Endothelial cell of umbilical vein (primary cell): ENCODE measurements around the gene MRPL21. TPM values are rescaled to one million over a fixed set of nuclear protein-coding genes. Genes with fewer than 3 reads are reported as not detected.

ENCODE experiments used
- BruUV-seq: library from RNA; stranded (reverse); fragments of 400-500 nt; replicated peaks from 2 replicates; lab custom pipeline; 2021; lab: Mats Ljungman, UMichigan
- CTCF ChIA-PET: fragments of 300-600, 350-600 bp; sonication (Branson Sonifier 250); formaldehyde crosslinking; loops from one replicate; lab custom pipeline; 2021; ENCODE audit warnings: antibody characterized with exemption, inconsistent platforms; lab: Charles Lee
- POLR2A ChIA-PET: fragments of 300-600, 350-600 bp; sonication (Branson Sonifier 250); formaldehyde crosslinking; loops from one replicate; lab custom pipeline; 2021; ENCODE audit warnings: antibody characterized with exemption, inconsistent platforms; lab: Charles Lee
- DNase-seq: peaks from one replicate; pipeline ENCODE4 v3.0.0-alpha.2; 2011; ENCODE audit warnings: low read depth, low spot score
- FAIRE-seq: peaks from 2 replicates; lab custom pipeline; 2011; peaks lifted over from hg19 to GRCh38; lab: Jason Lieb, UNC
- H2AFZ ChIP-seq: 2 replicates; pipeline ENCODE4 v1.6.0; 2012; ENCODE audit warnings: low read depth, low read length, control low read depth, inconsistent platforms
- H3K27ac ChIP-seq: 2 replicates; pipeline ENCODE4 v1.5.1; 2011; ENCODE audit warnings: low read depth, mild to moderate bottlenecking, control low read depth, low read length, moderate library complexity; ENCODE audit not compliant: insufficient read depth
- H3K27me3 ChIP-seq, 2 experiments: 2 replicates each; pipeline versions ENCODE4 v1.6.0 to v1.6.1; 2011; ENCODE audit warnings: low read length in 2 of 2, mixed read lengths in 1 of 2; ENCODE audit not compliant: control insufficient read depth in 2 of 2, insufficient read depth in 2 of 2
- H3K36me3 ChIP-seq, 2 experiments: 2 replicates in 1 of 2; 3 replicates in 1 of 2; pipeline ENCODE4 v1.5.1; 2011; ENCODE audit warnings: low read length in 2 of 2, mild to moderate bottlenecking in 1 of 2, moderate library complexity in 1 of 2; ENCODE audit not compliant: control insufficient read depth in 2 of 2, insufficient read depth in 2 of 2; ENCODE audit errors: extremely low read depth in 1 of 2
- H3K4me1 ChIP-seq: 3 replicates; pipeline ENCODE4 v1.5.1; 2011; ENCODE audit warnings: mild to moderate bottlenecking, low read length; ENCODE audit not compliant: control insufficient read depth, insufficient read depth; ENCODE audit errors: extremely low read depth
- H3K4me2 ChIP-seq: 2 replicates; pipeline ENCODE4 v1.6.1; 2011; ENCODE audit warnings: low read length, control low read depth, mixed read lengths; ENCODE audit not compliant: insufficient read depth
- H3K4me3 ChIP-seq, 3 experiments: fragments of 200-600 bp in 1 of 3; sonication (generic), shearing (Covaris generic) in 1 of 3; replicated peaks in 1 of 3; 2 replicates each; pipeline ENCODE4 v1.5.1; 2011 to 2016; ENCODE audit warnings: control low read depth in 3 of 3, low read length in 3 of 3, mild to moderate bottlenecking in 2 of 3, inconsistent platforms in 1 of 3, low read depth in 1 of 3, moderate library complexity in 1 of 3; ENCODE audit not compliant: insufficient read depth in 1 of 3
- H3K79me2 ChIP-seq: 2 replicates; pipeline ENCODE4 v1.6.0; 2012; ENCODE audit warnings: low read length, inconsistent platforms; ENCODE audit not compliant: control insufficient read depth, insufficient read depth
- H3K9ac ChIP-seq: replicated peaks from 2 replicates; pipeline ENCODE3; 2011; ENCODE audit warnings: low read length, control low read depth; ENCODE audit not compliant: insufficient read depth; ENCODE audit errors: extremely low read depth
- H3K9me1 ChIP-seq: replicated peaks from 3 replicates; pipeline ENCODE4 v1.6.0; 2011; ENCODE audit warnings: mild to moderate bottlenecking, low read length; ENCODE audit not compliant: control insufficient read depth, insufficient read depth; ENCODE audit errors: extremely low read depth
- H3K9me3 ChIP-seq: replicated peaks from 2 replicates; pipeline ENCODE4 v1.5.1; 2012; ENCODE audit warnings: low read length, inconsistent platforms; ENCODE audit not compliant: control insufficient read depth, insufficient read depth
- H4K20me1 ChIP-seq: replicated peaks from 2 replicates; pipeline ENCODE3; 2011; ENCODE audit warnings: mild to moderate bottlenecking, low read length; ENCODE audit not compliant: control insufficient read depth, insufficient read depth; ENCODE audit errors: extremely low read depth
- EZH2 ChIP-seq: IDR thresholded peaks from 2 replicates; pipeline ENCODE4 v1.6.1; 2012; ENCODE audit warnings: borderline replicate concordance, low read depth, mild to moderate bottlenecking, moderate library complexity, low read length, inconsistent platforms; ENCODE audit not compliant: severe bottlenecking
- FOS ChIP-seq: IDR thresholded peaks from 2 replicates; pipeline ENCODE4 v1.6.1; 2011; ENCODE audit warnings: mild to moderate bottlenecking, low read length, moderate library complexity, borderline replicate concordance; ENCODE audit not compliant: insufficient read depth
- GATA2 ChIP-seq: IDR thresholded peaks from 2 replicates; pipeline ENCODE4 v1.7.0; 2011; ENCODE audit warnings: low read depth, mild to moderate bottlenecking, moderate library complexity, mixed read lengths, low read length; ENCODE audit not compliant: insufficient read length, insufficient read depth
- JUN ChIP-seq: IDR thresholded peaks from 2 replicates; pipeline ENCODE4 v1.6.1; 2011; ENCODE audit warnings: borderline replicate concordance, low read depth; ENCODE audit not compliant: insufficient read length, insufficient read depth
- MYC ChIP-seq: IDR thresholded peaks from one replicate; pipeline ENCODE4 v1.6.1; 2011; ENCODE audit warnings: mild to moderate bottlenecking, low read depth, low read length
- POLR2A ChIP-seq: IDR thresholded peaks from 2 replicates; pipeline ENCODE4 v1.6.1; 2012; ENCODE audit warnings: low read depth, mild to moderate bottlenecking, control low read depth, low read length
- POLR2AphosphoS5 ChIP-seq: IDR thresholded peaks from 2 replicates; pipeline ENCODE4 v1.6.1; 2012; ENCODE audit warnings: low read depth, mild to moderate bottlenecking, control low read depth, low read length, moderate library complexity; ENCODE audit not compliant: insufficient read depth
- dilution Hi-C: fragments of 300-500 bp; cut with MboI; formaldehyde crosslinking; loops from one replicate; pipeline ENCODE4 v1.15.0; 2019; ENCODE audit warnings: low sequenced_read_pairs; ENCODE audit not compliant: extremely low pct_ligation_motif_present
- intact Hi-C: fragments of 100-400 bp; cut with micrococcal nuclease; formaldehyde crosslinking; loops from one replicate; pipeline ENCODE4 v1.10.0; 2022
- polyA plus RNA-seq, 4 experiments: library from polyadenylated mRNA; depleted of rRNA in 3 of 4; stranded (reverse) in 3 of 4; unstranded in 1 of 4; fragments of >200 nt; gene quantifications; 2 replicates each; pipeline versions ENCODE4 v1.2.1 to v1.2.3, GENCODE V29; 2011 to 2012; ENCODE audit warnings: missing spikeins in 1 of 4
- total RNA-seq: library from RNA; stranded (reverse); gene quantifications from 2 replicates; pipeline ENCODE4 v1.2.3, GENCODE V29; 2021
- TF ChIP-seq, protein P1 (sequence below): IDR thresholded peaks from 2 replicates; pipeline ENCODE4 v1.6.1; 2011; ENCODE audit not compliant: insufficient read depth, insufficient read length
- TF ChIP-seq, protein P2 (sequence below), 2 donors: IDR thresholded peaks; 1 replicate in 1 of 2; 2 replicates in 1 of 2; pipeline ENCODE4 v1.5.1; 2011; ENCODE audit warnings: low read length in 2 of 2, mild to moderate bottlenecking in 2 of 2, moderate library complexity in 2 of 2, control low read depth in 1 of 2, inconsistent platforms in 1 of 2, low read depth in 1 of 2; ENCODE audit not compliant: insufficient read depth in 1 of 2; ENCODE audit errors: extremely low read depth in 1 of 2

Gene MRPL21
- total and polyA plus RNA-seq, 2 donors (not counting 3 experiments of a cell fraction or from before 2014, with no cell fraction given), result 52.2 to 65.5 TPM

DNA sequence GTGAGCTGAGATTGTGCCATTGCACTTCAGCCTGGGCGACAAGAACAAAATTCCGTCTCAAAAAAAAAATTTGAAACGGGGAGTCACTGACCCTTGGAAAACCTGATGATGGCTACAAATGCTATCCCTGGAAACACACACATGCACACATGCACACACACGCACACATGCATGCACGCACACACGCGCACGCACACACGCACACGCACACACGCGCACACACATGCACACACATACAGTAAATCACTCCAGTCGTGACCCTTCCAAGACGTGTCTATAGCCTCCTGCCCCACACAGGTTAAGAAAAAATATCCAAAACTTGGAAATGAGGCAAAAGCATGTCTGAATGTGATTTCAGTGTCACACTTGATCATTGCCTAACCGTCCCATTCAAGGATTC, 55.2 kb downstream of the MRPL21 start:
- no peaks in the 10 kb centered on the region for H3K9me1 ChIP-seq
- no TSS peak for BruUV-seq

DNA sequence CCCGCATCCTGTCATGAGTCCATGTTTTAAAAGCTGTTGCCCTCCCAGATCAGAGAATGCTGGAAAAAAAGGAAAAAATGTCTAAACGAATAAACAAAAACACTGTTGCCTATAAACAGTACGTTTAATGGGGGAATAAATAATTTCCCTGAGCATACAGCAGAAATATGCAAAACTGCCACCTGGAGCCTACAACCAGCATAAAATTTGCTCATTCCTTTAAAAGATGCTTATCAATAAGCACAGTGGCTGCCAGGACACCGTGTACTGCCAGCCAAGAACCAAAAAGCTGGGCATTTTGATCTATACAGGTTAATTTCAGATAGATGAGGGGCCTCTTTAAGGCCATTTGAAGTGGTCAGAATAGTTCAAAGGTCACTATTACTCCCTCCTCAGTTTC, 56.2 kb downstream of the MRPL21 start:
- Histone ChIP-seq H3K9ac (no peak overlapping the region), H3K36me3 (no peaks in the 10 kb centered on the region), H3K27me3 (peaks cover 4 to 13% of the 10 kb centered on the region in 2 experiments), H3K4me1 (peaks cover 10% of the 10 kb centered on the region), H3K9me3 (no peaks in the 10 kb centered on the region), H3K4me2 (no peak overlapping the region), H3K27ac (no peak overlapping the region), H3K4me3 (no peak overlapping the region), H3K79me2 (no peaks in the 10 kb centered on the region), H2AFZ (no peak overlapping the region), H3K9me1 (no peaks in the 10 kb centered on the region), H4K20me1 (no peaks in the 10 kb centered on the region)
- dilution Hi-C loops, result no loop called here
- no peak for DNase-seq
- FAIRE-seq, result no peak
- intact Hi-C loops, result no loop called here
- TF ChIP-seq, protein P1, sequence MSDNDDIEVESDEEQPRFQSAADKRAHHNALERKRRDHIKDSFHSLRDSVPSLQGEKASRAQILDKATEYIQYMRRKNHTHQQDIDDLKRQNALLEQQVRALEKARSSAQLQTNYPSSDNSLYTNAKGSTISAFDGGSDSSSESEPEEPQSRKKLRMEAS, result no peak
- TF ChIP-seq POLR2A (no peak), FOS (no peak), GATA2 (no peak), MYC (no peak), POLR2AphosphoS5 (no peak), EZH2 (no peak), JUN (no peak)
- TF ChIP-seq, protein P2, sequence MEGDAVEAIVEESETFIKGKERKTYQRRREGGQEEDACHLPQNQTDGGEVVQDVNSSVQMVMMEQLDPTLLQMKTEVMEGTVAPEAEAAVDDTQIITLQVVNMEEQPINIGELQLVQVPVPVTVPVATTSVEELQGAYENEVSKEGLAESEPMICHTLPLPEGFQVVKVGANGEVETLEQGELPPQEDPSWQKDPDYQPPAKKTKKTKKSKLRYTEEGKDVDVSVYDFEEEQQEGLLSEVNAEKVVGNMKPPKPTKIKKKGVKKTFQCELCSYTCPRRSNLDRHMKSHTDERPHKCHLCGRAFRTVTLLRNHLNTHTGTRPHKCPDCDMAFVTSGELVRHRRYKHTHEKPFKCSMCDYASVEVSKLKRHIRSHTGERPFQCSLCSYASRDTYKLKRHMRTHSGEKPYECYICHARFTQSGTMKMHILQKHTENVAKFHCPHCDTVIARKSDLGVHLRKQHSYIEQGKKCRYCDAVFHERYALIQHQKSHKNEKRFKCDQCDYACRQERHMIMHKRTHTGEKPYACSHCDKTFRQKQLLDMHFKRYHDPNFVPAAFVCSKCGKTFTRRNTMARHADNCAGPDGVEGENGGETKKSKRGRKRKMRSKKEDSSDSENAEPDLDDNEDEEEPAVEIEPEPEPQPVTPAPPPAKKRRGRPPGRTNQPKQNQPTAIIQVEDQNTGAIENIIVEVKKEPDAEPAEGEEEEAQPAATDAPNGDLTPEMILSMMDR (IDR thresholded peaks at IDR 0.05; ENCODE audit: extremely low read depth in 1 of 2, insufficient read depth in 1 of 2, low read depth in 1 of 2, low read length in 2 of 2), result no peak
- POLR2A ChIA-PET, result no interaction called here
- BruUV-seq, result no TSS peak
- CTCF ChIA-PET, result no interaction called here

More for the DNA sequence above, 55.2 kb downstream of the MRPL21 start:
- H4K20me1 ChIP-seq, result no peaks in the 10 kb centered on the region
- dilution Hi-C loops (no loop called here), intact Hi-C loops (no loop called here)
- ChIA-PET POLR2A (no interaction called here), CTCF (no interaction called here)
- no peak overlapping the region for H2AFZ ChIP-seq
- H3K4me2 ChIP-seq, result no peak overlapping the region
- no peak overlapping the region for H3K4me3 ChIP-seq
- no peak overlapping the region for H3K27ac ChIP-seq
- H3K9me3 ChIP-seq, result no peaks in the 10 kb centered on the region
- TF ChIP-seq POLR2AphosphoS5, result no peak
- H3K27me3 ChIP-seq, result peaks cover 4 to 7% of the 10 kb centered on the region in 2 experiments
- no peak overlapping the region for H3K9ac ChIP-seq
- no peak for FAIRE-seq
- DNase-seq, result no peak
- no peaks in the 10 kb centered on the region for H3K36me3 ChIP-seq
- H3K4me1 ChIP-seq, result peaks cover 2% of the 10 kb centered on the region
- H3K79me2 ChIP-seq, result no peaks in the 10 kb centered on the region
